ENCODE results near the gene RGS1.

RGS1 gene

GRCh38 chr1:192581131-192581927 is 5.8 kb downstream of the RGS1 start:
- H3K27ac Mint-ChIP-seq: no peak overlapping the region
- H3K36me3 Mint-ChIP-seq: peaks cover 21% of the 10 kb centered on the region
- no peak for DNase-seq
- no peak overlapping the region for H3K4me3 Mint-ChIP-seq
- peaks cover 36% of the 10 kb centered on the region for H3K4me1 Mint-ChIP-seq
- CTCF ChIA-PET: interaction anchor here (0.6 to 5.0 kb wide), 8 partner anchors 28 to 859 kb away, joined by 3 to 93 read pairs (median 9); no protein-coding TSS in a partner anchor
- H3K27me3 Mint-ChIP-seq: no peaks in the 10 kb centered on the region
- H3K9me3 Mint-ChIP-seq: no peaks in the 10 kb centered on the region

DNA sequence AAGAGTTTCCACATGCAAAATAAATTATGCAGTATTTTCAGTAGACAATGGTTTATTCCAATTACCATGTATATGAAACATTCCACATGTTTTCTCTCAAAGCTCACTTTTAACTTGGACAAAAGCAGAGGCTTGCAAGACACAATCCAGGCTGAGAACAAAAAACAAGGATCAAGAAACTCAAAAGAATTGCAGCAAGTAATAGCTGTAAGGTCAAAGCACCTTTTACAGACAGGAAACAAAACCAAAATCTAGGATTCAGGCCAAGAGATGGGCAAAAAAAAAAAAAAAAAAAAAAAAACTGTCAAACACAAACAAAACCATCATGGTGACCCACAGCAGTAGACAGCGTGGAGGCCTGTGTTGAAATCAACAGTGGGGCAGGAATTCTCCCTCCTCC is 9.3 kb downstream of the RGS1 start:
- no peaks in the 10 kb centered on the region for H3K9me3 Mint-ChIP-seq
- no peak overlapping the region for H3K27ac Mint-ChIP-seq
- peaks cover 1% of the 10 kb centered on the region for H3K36me3 Mint-ChIP-seq
- H3K4me1 Mint-ChIP-seq: peaks cover 7% of the 10 kb centered on the region
- CTCF ChIA-PET: interaction anchor here (0.6 to 3.4 kb wide), 2 partner anchors 55 to 110 kb away, joined by 3 to 23 read pairs; no protein-coding TSS in a partner anchor
- peaks cover 11% of the 10 kb centered on the region for H3K27me3 Mint-ChIP-seq
- DNase-seq: no peak
- H3K4me3 Mint-ChIP-seq: no peak overlapping the region

DNA sequence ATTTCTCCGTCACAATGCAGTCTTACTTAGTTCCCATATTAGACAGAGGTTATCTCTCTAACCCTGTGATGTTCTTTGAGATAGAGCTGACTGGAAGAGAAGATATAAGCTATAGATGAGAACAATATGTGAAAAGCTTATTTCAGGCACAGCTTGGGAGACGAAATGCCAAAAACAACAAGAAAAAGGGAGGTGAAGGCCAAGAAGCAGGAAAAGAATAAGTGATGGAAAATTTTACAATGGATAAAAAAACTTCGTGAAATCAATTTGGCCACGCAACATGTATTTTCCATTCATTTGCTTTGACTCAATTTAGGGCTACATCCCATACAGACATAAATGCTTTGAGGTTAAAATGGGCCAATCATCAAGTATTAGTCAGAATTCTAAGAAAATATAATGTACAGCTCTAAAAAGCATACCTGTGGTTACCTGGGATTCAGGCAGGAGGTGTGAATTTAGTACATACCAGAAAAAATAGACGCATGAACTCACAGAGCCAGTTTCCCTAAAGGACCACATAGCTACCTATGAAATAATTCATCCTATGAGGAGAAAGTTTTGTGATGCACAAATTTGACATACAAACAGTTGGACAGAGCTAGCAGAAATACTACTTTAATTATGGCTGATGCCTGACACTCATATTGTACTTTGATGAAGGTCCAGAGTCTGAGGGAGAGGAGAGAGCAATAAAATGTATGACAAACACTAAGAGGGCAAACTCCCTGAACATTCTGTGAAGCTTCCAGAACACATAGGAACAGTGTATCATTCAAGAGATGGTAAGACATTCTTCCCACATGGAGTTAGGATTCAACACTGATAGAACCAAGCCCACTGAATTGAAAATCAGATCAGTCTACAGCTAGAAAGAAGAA is 12.1 kb downstream of the RGS1 start:
- CTCF ChIA-PET: interaction anchor here (0.7 kb wide), 1 partner anchor 182 kb away, joined by 4 read pairs; no protein-coding TSS in a partner anchor
- Mint-ChIP-seq H3K4me1 (no peaks in the 10 kb centered on the region), H3K9me3 (no peaks in the 10 kb centered on the region), H3K27ac (no peak overlapping the region), H3K27me3 (peaks cover 18% of the 10 kb centered on the region), H3K36me3 (no peaks in the 10 kb centered on the region), H3K4me3 (no peak overlapping the region)
- DNase-seq: no peak

- CTCF ChIA-PET: interaction anchor here (0.8 kb wide), 1 partner anchor 10 kb away, joined by 3 read pairs; no protein-coding TSS in a partner anchor
- H3K4me1 Mint-ChIP-seq: no peaks in the 10 kb centered on the region
- DNase-seq: no peak
- no peaks in the 10 kb centered on the region for H3K36me3 Mint-ChIP-seq
- no peaks in the 10 kb centered on the region for H3K9me3 Mint-ChIP-seq
- no peak overlapping the region for H3K4me3 Mint-ChIP-seq
- no peak overlapping the region for H3K27ac Mint-ChIP-seq
- H3K27me3 Mint-ChIP-seq: peaks cover 18% of the 10 kb centered on the region
These were observed 13.0 kb downstream of the RGS1 start for GRCh38 chr1:192588546-192588945.

GRCh38 chr1:192589813-192590212 is 14.2 kb downstream of the RGS1 start:
- Mint-ChIP-seq H3K4me3 (no peak overlapping the region), H3K27ac (no peak overlapping the region), H3K27me3 (peaks cover 18% of the 10 kb centered on the region), H3K9me3 (no peaks in the 10 kb centered on the region), H3K4me1 (no peaks in the 10 kb centered on the region), H3K36me3 (no peaks in the 10 kb centered on the region)
- DNase-seq: no peak
- CTCF ChIA-PET: no interaction called here

GRCh38 chr1:192592517-192592916 is 16.9 kb downstream of the RGS1 start:
- no peak for DNase-seq

DNA sequence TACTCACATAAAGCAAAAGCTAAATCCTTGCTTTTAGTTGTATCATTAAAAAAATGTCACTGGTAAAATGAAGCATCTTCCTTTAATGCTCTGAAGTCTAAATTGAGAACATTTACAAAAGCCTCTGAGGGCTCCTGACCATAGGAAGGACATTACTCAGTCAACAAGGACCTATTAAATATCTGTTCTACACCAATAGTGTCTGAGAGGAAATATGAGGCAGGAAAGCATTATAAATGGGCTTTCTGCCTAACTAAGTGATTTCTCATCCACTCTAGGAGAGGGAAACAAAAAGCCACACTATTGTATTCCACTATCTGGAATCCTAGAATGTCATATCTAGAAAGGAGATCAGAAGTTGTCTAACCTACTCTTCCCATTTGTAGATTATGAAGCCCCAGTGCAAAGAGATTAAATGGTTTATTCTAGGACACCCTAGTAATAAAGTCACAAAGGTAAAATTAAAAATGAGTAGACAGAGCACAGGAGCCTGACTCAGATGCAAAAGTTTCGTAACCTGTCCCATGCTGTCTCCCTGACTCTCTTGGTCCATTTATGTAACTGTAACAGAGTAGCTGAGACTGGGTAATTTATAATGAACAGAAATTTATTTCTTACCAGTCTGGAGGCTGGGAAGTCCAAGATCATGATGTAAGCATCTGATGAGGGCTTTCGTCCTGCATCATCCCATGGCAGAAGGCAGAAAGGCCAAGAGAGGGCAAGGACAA is 17.6 kb downstream of the RGS1 start:
- Mint-ChIP-seq H3K27ac (no peak overlapping the region), H3K4me3 (no peak overlapping the region), H3K36me3 (no peaks in the 10 kb centered on the region), H3K27me3 (peaks cover 14% of the 10 kb centered on the region), H3K4me1 (no peaks in the 10 kb centered on the region), H3K9me3 (no peaks in the 10 kb centered on the region)
- CTCF ChIA-PET: interaction anchor here (0.8 to 1.3 kb wide), 2 partner anchors 10 to 119 kb away, joined by 4 to 5 read pairs; no protein-coding TSS in a partner anchor
- DNase-seq: no peak

More at GRCh38 chr1:192592517-192592916, 16.9 kb downstream of the RGS1 start:
- peaks cover 14% of the 10 kb centered on the region for H3K27me3 Mint-ChIP-seq
- no peaks in the 10 kb centered on the region for H3K4me1 Mint-ChIP-seq
- no peak overlapping the region for H3K27ac Mint-ChIP-seq
- H3K4me3 Mint-ChIP-seq: no peak overlapping the region
- H3K9me3 Mint-ChIP-seq: no peaks in the 10 kb centered on the region
- CTCF ChIA-PET: interaction anchor here (0.8 to 1.3 kb wide), 2 partner anchors 11 to 118 kb away, joined by 4 to 5 read pairs; no protein-coding TSS in a partner anchor
- no peaks in the 10 kb centered on the region for H3K36me3 Mint-ChIP-seq

DNA sequence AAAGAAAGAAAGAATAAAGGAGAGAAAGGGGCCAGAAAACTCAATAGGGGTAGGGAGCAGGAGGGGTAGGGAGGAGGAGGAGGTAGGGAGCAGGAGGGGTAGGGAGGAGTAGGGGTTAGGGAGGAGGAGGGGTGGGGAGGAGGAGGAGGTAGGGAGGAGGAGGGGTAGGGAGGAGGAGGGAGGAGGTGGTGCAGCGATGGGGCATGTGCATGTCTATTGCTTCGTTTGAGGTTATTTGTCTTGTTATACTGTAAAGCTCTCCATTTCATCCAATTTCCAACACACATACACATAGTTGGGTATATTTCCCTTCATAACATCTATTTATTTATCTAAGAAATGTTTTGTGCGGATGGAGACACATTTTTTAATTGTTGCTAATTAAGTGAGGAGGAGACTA is 19.7 kb downstream of the RGS1 start:
- CTCF ChIA-PET: interaction anchor here (0.7 kb wide), 2 partner anchors 12 kb away, joined by 4 read pairs; no protein-coding TSS in a partner anchor
- Mint-ChIP-seq H3K4me1 (no peaks in the 10 kb centered on the region), H3K27ac (no peak overlapping the region), H3K36me3 (no peaks in the 10 kb centered on the region), H3K9me3 (no peaks in the 10 kb centered on the region), H3K4me3 (no peak overlapping the region), H3K27me3 (peaks cover 3% of the 10 kb centered on the region)
- no peak for DNase-seq

- Mint-ChIP-seq H3K4me3 (no peak overlapping the region), H3K4me1 (no peaks in the 10 kb centered on the region), H3K9me3 (no peaks in the 10 kb centered on the region), H3K27me3 (no peaks in the 10 kb centered on the region), H3K36me3 (no peaks in the 10 kb centered on the region), H3K27ac (no peak overlapping the region)
- CTCF ChIA-PET: interaction anchor here (0.7 to 2.0 kb wide), 3 partner anchors 10 to 124 kb away, joined by 3 to 4 read pairs (median 3); no protein-coding TSS in a partner anchor
- DNase-seq: no peak
These were observed 23.0 kb downstream of the RGS1 start for GRCh38 chr1:192598589-192598988.

- Mint-ChIP-seq H3K4me1 (no peaks in the 10 kb centered on the region), H3K27me3 (no peaks in the 10 kb centered on the region), H3K4me3 (no peak overlapping the region), H3K9me3 (no peaks in the 10 kb centered on the region), H3K27ac (no peak overlapping the region), H3K36me3 (no peaks in the 10 kb centered on the region)
- no peak for DNase-seq
- CTCF ChIA-PET: interaction anchor here (1.0 to 1.1 kb wide), 2 partner anchors 60 to 131 kb away, joined by 3 read pairs; no protein-coding TSS in a partner anchor
These were observed 24.7 kb downstream of the RGS1 start for GRCh38 chr1:192600275-192600674.

DNA sequence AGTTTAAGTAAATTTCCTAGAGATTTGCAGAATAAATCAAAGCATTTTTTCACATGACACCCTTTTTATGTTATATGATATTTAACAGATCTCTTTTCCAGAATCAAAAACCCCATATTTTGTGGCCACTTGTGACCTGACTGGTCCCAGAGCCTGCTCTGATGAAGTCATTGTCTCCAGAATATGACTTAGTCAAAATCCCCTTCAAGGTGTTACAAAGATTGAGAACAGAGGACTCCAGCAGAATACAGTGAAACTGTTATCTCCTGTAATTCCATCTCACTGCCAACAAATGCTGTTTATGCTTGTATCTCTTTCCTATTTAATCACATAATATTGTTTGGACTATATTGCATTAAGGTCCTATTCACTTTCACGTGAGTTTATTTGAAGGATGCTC is 25.6 kb downstream of the RGS1 start:
- H3K4me1 Mint-ChIP-seq: no peaks in the 10 kb centered on the region
- H3K27me3 Mint-ChIP-seq: peaks cover 6% of the 10 kb centered on the region
- CTCF ChIA-PET: interaction anchor here (1.1 kb wide), 1 partner anchor 61 kb away, joined by 3 read pairs; no protein-coding TSS in a partner anchor
- no peaks in the 10 kb centered on the region for H3K9me3 Mint-ChIP-seq
- no peak for DNase-seq
- H3K4me3 Mint-ChIP-seq: no peak overlapping the region
- H3K27ac Mint-ChIP-seq: no peak overlapping the region
- H3K36me3 Mint-ChIP-seq: no peaks in the 10 kb centered on the region

- H3K27me3 Mint-ChIP-seq: peaks cover 6% of the 10 kb centered on the region
- no peaks in the 10 kb centered on the region for H3K4me1 Mint-ChIP-seq
- no peak overlapping the region for H3K27ac Mint-ChIP-seq
- H3K4me3 Mint-ChIP-seq: no peak overlapping the region
- CTCF ChIA-PET: no interaction called here
- H3K9me3 Mint-ChIP-seq: no peaks in the 10 kb centered on the region
- no peaks in the 10 kb centered on the region for H3K36me3 Mint-ChIP-seq
- DNase-seq: no peak
These were observed 26.0 kb downstream of the RGS1 start for GRCh38 chr1:192601567-192601966.

- Mint-ChIP-seq H3K27ac (no peak overlapping the region), H3K27me3 (peaks cover 6% of the 10 kb centered on the region), H3K4me1 (no peaks in the 10 kb centered on the region), H3K9me3 (no peaks in the 10 kb centered on the region), H3K36me3 (no peaks in the 10 kb centered on the region), H3K4me3 (no peak overlapping the region)
- no peak for DNase-seq
- CTCF ChIA-PET: interaction anchor here (1.3 kb wide), 1 partner anchor 10 kb away, joined by 4 read pairs; no protein-coding TSS in a partner anchor
These were observed 27.2 kb downstream of the RGS1 start for GRCh38 chr1:192602757-192603156.
